Activated CD4-positive, alpha-beta T cell treated with anti-CD3 and anti-CD28 coated beads, Interleukin-2, amount 10 ng/mL, durations not matched to agents 24 days and 14 days (primary cell): ENCODE results near the gene S100A8. TPM values are rescaled to one million over a fixed set of nuclear protein-coding genes. Genes with fewer than 3 reads are reported as not detected.
"Not testable (repeated sequence)": the region's sequence is repeated elsewhere in the genome, so short reads cannot be mapped to it uniquely, and the experiment has no call there.

Experiments
- DNase-seq: peaks from one replicate; pipeline ENCODE4 v3.0.0; 2022
- H3K27ac Mint-ChIP-seq: one replicate; pipeline ENCODE4 v1.8.0; 2022; ENCODE audit warnings: mild to moderate bottlenecking, mixed read lengths
- H3K27me3 Mint-ChIP-seq: one replicate; pipeline ENCODE4 v1.8.0; 2022; ENCODE audit warnings: mixed read lengths
- H3K36me3 Mint-ChIP-seq: one replicate; pipeline ENCODE4 v1.8.0; 2022; ENCODE audit warnings: low read depth, mild to moderate bottlenecking, mixed read lengths
- H3K4me1 Mint-ChIP-seq: one replicate; pipeline ENCODE4 v1.8.0; 2021; ENCODE audit warnings: mixed read lengths
- H3K4me3 Mint-ChIP-seq: one replicate; pipeline ENCODE4 v1.8.0; 2022; ENCODE audit warnings: mild to moderate bottlenecking, moderate library complexity, mixed read lengths
- H3K9me3 Mint-ChIP-seq: one replicate; pipeline ENCODE4 v1.8.0; 2021; ENCODE audit warnings: mixed read lengths
- intact Hi-C: fragments of 100-400 bp; cut with micrococcal nuclease; formaldehyde crosslinking; loops from one replicate; pipeline ENCODE4 v1.15.1; 2023
- total RNA-seq: library from RNA; stranded (reverse); gene quantifications from 2 replicates; pipeline ENCODE4 v1.2.3, GENCODE V29; 2022

Gene S100A8
- total RNA-seq, 1 donor from 2014 or later: not detected

- H3K27ac Mint-ChIP-seq: no peak overlapping the region
- intact Hi-C loops: no loop called here
- H3K36me3 Mint-ChIP-seq: no peaks in the 10 kb centered on the region
- no peaks in the 10 kb centered on the region for H3K9me3 Mint-ChIP-seq
- H3K4me1 Mint-ChIP-seq: no peaks in the 10 kb centered on the region
- H3K4me3 Mint-ChIP-seq: no peak overlapping the region
- DNase-seq: no peak
- H3K27me3 Mint-ChIP-seq: peaks cover 9% of the 10 kb centered on the region
Observed at GRCh38 chr1:153428073-153428638, 37.3 kb upstream of the S100A8 start.

DNA sequence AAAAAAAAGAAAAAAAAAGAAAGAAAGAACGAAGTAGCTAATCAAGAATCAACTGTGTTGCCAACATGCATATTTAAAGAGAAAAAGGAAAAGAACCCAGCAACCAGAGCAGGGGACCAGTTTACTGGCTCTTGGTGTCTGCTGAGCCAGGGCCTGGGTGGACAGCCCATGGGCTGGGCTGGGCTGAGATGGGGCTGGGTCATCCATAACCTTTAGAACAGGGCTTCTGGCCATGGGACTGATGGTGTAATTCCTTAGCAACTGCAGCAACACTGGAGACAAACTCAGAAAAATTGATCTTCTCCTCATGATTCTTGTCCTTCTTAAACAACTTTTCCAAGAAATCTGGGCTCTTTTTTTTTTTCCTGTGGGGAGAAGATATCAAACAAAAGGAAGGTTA is 35.9 kb upstream of the S100A8 start:
- Mint-ChIP-seq H3K4me1 (no peaks in the 10 kb centered on the region), H3K27me3 (peaks cover 9% of the 10 kb centered on the region), H3K36me3 (no peaks in the 10 kb centered on the region), H3K27ac (no peak overlapping the region), H3K4me3 (no peak overlapping the region), H3K9me3 (no peaks in the 10 kb centered on the region)
- DNase-seq: no peak
- intact Hi-C loops: no loop called here

DNA sequence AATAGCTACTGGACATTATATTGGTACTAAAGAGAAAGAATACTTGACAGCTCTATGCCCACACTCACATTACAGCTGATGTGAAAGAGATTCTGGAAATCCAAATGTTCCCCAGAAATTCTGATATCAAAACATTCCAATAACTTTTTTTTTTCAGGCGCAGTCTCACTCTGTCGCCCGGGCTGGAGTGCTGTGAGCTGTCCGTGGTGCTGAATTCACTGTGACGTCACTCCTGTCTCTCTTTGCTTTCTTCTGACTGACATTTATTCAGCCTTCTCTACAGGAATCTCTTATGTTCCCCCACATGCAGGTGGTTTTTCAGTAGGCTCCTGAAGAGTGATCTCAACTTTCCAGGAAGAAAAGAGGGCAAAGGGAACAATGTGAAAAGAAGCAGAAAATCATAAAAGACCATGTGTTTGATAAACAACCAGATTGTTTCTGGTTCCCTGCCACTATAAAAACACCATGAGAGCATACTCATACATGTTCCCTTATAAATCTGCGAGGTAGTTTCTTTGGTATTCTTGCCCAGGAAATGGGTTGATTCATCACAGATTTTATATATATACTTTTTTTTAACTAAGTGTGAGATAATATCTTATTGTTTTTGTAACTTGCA is 31.7 kb upstream of the S100A8 start:
- Mint-ChIP-seq H3K36me3 (no peaks in the 10 kb centered on the region), H3K27ac (no peak overlapping the region), H3K27me3 (peaks cover 13% of the 10 kb centered on the region), H3K4me1 (no peaks in the 10 kb centered on the region), H3K9me3 (no peaks in the 10 kb centered on the region), H3K4me3 (no peak overlapping the region)
- intact Hi-C loops: no loop called here
- peak; percentile 92 for DNase-seq

- intact Hi-C loops: no loop called here
Observed at GRCh38 chr1:153420306-153420705, 29.4 kb upstream of the S100A8 start.

DNA sequence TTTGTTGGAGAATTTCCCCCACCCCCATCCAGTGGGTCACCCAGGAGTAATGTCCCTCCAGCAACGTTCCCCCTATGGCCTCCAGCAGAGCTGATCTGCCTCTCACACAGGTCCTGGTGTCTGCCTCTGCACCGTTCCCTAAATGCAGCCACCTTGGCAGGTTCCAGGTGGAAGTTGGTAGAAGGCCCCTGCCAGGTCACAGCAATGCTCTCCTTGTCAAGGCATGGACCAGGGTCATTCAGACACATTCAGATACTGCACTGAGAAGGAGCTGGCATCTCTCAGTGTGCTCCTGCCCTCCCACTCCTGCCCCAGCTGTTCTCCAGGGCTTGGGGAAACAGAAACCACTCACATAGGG is 28.5 kb upstream of the S100A8 start:
- H3K9me3 Mint-ChIP-seq, H3K4me1 Mint-ChIP-seq, H3K36me3 Mint-ChIP-seq, DNase-seq, H3K27ac Mint-ChIP-seq, intact Hi-C loops, H3K4me3 Mint-ChIP-seq, H3K27me3 Mint-ChIP-seq: not testable (repeated sequence)

More at GRCh38 chr1:153420306-153420705, 29.4 kb upstream of the S100A8 start:
- Mint-ChIP-seq H3K4me3 (no peak overlapping the region), H3K4me1 (no peaks in the 10 kb centered on the region), H3K27me3 (peaks cover 11% of the 10 kb centered on the region), H3K9me3 (no peaks in the 10 kb centered on the region), H3K36me3 (no peaks in the 10 kb centered on the region), H3K27ac (no peak overlapping the region)
- DNase-seq: no peak

DNA sequence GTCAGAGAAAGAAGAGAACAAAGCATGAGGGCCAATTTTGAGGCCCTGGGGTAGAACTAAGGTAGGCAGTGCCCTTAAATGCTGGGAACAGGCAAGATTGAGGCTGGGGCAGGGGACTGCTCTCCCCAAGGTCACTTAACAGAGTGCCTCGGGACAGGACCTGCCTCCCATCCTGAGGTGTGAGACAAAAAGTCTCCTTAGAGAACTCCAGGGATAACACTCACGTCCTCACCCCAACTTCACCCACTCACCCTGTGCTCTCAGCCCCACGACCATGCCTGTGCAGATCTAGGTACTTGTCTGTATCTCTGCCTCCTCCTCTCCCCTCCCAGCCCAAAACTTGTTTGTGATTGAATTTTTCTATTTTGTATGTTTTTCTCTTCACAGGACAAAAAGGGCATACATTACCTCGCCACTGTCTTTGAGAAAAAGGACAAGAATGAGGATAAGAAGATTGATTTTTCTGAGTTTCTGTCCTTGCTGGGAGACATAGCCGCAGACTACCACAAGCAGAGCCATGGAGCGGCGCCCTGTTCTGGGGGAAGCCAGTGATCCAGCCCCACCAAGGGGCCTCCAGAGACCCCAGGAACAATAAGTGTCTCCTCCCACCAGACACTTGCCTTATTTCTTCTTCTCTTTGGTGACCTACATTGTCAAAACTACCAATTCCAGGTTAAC is 28.0 kb upstream of the S100A8 start:
- H3K36me3 Mint-ChIP-seq, H3K4me3 Mint-ChIP-seq, DNase-seq, H3K9me3 Mint-ChIP-seq, intact Hi-C loops, H3K27me3 Mint-ChIP-seq, H3K27ac Mint-ChIP-seq, H3K4me1 Mint-ChIP-seq: not testable (repeated sequence)

DNA sequence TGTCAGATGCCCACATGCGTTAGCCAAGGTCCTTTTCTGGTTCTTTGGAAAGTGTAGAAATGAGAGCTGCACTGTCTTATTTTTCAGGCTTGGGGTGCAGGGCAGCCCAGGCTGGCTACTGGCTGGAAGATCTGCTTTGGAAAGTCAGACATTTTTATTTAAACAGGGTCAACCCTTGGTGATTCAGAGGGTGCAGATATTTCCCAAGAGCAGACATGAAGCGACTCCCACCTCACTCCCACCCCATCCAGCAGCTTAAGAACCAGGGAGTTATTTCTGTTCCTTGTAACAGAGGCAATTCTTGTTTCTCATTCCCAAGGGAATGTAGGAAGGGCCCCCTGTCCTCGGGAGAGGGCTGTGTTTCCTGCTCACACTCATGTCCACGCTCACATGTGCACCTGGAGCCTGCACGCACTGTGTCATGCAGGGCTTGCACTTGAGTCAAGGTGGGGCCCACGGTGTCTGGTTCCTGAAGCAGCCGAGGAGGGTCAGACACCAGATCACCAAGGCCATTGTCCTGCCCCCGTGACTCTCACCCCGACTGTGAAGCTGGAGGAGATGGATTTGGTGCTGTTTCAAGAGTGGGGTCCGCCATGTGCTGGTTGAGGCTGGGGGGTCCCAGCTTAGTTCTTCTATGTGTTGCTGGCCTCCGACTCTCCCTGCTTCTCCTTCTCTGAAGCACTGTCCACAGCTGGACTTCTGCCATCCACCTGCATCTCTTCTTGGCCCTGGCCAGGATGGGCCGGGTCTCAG is 26.4 kb upstream of the S100A8 start:
- Mint-ChIP-seq H3K36me3 (no peaks in the 10 kb centered on the region), H3K9me3 (no peaks in the 10 kb centered on the region), H3K4me1 (no peaks in the 10 kb centered on the region), H3K27me3 (peaks cover 4% of the 10 kb centered on the region), H3K4me3 (no peak overlapping the region), H3K27ac (no peak overlapping the region)
- intact Hi-C loops: no loop called here
- no peak for DNase-seq

DNA sequence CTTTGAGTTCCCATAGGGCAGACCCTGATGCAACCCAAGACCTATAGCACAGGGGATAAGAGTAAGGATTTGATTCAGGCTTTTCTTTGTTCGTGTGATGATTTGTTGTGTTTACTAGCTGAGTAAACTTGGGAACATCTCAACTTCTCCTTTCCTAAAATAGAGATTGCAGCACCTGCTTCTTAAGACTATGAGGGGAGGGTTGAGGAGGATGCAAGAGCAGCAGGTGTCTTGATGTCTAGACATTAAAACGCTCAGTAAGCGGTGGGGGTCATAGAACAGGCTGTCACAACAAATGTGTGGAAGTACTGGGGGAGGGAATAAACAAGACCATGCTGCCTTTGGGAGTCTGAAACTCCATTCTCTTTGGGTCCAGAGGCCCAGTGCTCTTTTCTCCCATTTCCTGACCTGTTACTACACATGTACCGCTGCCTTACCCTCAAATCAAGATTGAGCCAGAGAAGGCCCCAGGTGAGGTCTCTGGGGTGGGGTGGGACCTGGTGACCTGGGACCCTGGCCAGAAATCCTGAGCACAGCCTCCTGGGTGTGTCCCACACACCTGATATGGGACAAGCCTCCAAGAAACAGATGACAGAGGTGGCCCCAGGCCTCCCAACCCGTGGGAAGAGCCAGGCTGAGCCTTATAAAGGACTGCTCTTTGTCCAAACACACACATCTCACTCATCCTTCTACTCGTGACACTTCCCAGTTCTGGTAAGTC is 25.1 kb upstream of the S100A8 start, which contains the start of gene S100A7A:
S100A7A (plus strand) TSS at position 671 of the 721 bp plus-strand sequence. CDS start 1,563 bp downstream, outside the sequence.
- Mint-ChIP-seq H3K27me3 (peaks cover 4% of the 10 kb centered on the region), H3K4me3 (no peak within 1 kb of the TSS), H3K9me3 (no peaks in the 10 kb centered on the region), H3K36me3 (no peaks in the 10 kb centered on the region), H3K4me1 (no peaks in the 10 kb centered on the region), H3K27ac (no peak within 1 kb of the TSS)
- intact Hi-C loops: no loop called here
- DNase-seq: no peak

DNA sequence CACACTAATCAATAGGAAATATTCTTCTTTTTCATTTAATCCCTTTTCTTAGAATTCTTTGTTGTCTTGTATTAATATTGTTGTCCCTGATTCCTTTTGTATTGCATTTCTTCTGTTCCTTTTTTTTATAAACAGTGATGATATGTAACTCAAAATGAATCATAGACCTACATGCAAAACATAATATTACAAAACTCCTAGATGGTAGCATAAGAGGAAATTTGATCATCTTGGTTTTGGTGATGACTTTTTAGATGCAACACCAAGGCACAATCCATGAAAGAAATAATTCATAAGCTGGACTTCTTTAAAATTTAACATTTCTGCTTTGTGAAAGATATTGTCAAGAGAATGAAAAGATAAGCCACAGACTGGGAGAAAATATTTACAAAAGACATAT is 23.1 kb upstream of the S100A8 start:
- H3K27ac Mint-ChIP-seq, H3K4me3 Mint-ChIP-seq, H3K27me3 Mint-ChIP-seq, H3K9me3 Mint-ChIP-seq, H3K4me1 Mint-ChIP-seq, H3K36me3 Mint-ChIP-seq, DNase-seq, intact Hi-C loops: not testable (repeated sequence)

- intact Hi-C loops, H3K9me3 Mint-ChIP-seq, H3K4me1 Mint-ChIP-seq, H3K4me3 Mint-ChIP-seq, DNase-seq, H3K36me3 Mint-ChIP-seq, H3K27me3 Mint-ChIP-seq, H3K27ac Mint-ChIP-seq: not testable (repeated sequence)
Observed at GRCh38 chr1:153407274-153407673, 16.4 kb upstream of the S100A8 start.

DNA sequence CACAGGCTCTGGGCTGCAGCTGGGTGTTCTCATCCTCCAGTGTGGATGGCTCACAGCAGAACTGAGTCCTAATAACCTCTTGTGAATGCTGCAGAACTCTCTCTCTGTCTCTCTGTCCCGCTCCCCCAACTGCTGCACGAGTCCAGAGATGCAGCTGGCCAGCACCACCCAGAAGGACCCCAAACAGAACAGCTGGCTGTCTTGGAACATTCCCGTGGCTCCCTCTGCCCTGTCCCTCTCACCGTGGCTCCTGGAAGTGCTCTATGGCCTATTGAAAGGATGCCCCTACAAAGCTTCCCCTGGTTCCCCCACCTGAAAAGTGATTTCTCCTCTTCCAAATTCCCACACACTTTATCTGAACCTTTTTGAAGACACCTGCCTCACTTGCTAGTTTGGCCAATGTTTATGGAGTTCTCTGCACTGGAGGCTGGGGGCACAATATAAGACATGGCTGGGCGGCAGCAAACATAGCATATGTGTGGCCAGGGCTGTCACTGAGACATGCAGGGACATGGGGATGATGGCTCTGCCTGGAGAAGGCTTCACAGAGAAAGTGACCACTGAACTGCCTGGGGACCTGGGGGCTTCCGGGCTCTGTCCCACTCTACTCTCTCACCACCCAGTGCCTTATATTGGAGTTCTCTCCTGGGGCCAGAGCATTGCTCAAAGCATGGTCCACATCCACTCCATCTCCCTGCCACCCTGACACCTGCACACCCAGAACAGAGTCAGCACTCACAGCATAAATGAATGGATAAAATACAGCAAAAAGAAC is 15.1 kb upstream of the S100A8 start:
- H3K9me3 Mint-ChIP-seq, H3K27ac Mint-ChIP-seq, DNase-seq, H3K4me3 Mint-ChIP-seq, intact Hi-C loops, H3K36me3 Mint-ChIP-seq, H3K4me1 Mint-ChIP-seq: not testable (repeated sequence)
- H3K27me3 Mint-ChIP-seq: peaks cover 14% of the 10 kb centered on the region

- H3K9me3 Mint-ChIP-seq: no peaks in the 10 kb centered on the region
- peaks cover 2% of the 10 kb centered on the region for H3K4me1 Mint-ChIP-seq
- no peaks in the 10 kb centered on the region for H3K36me3 Mint-ChIP-seq
- peaks cover 14% of the 10 kb centered on the region for H3K27me3 Mint-ChIP-seq
- H3K27ac Mint-ChIP-seq: no peak overlapping the region
- peak; percentile 82 for DNase-seq
- intact Hi-C loops: loop anchor here (1.0 kb wide), 1 partner anchor 52 kb away; no protein-coding TSS in a partner anchor
- no peak overlapping the region for H3K4me3 Mint-ChIP-seq
Observed at GRCh38 chr1:153404768-153405167, 13.9 kb upstream of the S100A8 start.

DNA sequence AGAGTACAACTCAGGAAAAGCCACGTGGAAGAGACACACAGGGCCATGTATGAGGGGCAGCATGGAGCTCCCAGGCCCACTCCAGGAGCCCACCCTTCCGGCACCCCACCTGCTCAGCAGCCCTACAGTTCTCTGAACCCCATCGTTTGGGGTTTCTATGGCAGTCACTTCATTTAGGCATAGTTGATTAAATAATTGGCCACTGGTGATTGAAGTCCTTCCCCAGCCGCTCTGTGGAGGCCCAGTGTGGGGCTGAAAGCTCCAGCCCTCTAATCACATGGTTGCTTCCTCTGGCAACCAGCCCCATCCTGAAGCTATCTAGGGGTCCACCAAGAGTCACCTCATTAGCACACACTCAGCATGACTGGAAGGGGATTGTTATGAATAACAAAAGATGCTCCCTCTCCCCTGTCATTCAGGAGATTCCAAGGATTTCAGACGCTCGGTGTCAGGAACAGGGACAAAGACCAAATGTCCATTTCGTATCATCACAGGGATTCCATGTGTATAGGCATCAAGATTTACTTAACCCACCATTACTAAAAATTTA is 13.3 kb upstream of the S100A8 start:
- H3K9me3 Mint-ChIP-seq: no peaks in the 10 kb centered on the region
- intact Hi-C loops: loop anchor here (1.0 kb wide), 1 partner anchor 52 kb away; no protein-coding TSS in a partner anchor
- DNase-seq: no peak
- no peak overlapping the region for H3K27ac Mint-ChIP-seq
- H3K4me1 Mint-ChIP-seq: peaks cover 2% of the 10 kb centered on the region
- H3K4me3 Mint-ChIP-seq: no peak overlapping the region
- H3K36me3 Mint-ChIP-seq: no peaks in the 10 kb centered on the region
- peaks cover 10% of the 10 kb centered on the region for H3K27me3 Mint-ChIP-seq
